WTC11 (cell line): Measurements from ENCODE around the gene CAB39. TPM values are rescaled to one million over a fixed set of nuclear protein-coding genes. Genes with fewer than 3 reads are reported as not detected.
A peak's percentile ranks its signal among the peaks of the same experiment; 100 is the strongest.

Experiments
- ATAC-seq: fragments of 200-7000 bp; cut with Tn5 transposase; 2 replicates; pipeline ENCODE4 v1.10.0; 2021; ENCODE audit warnings: mild to moderate bottlenecking, moderate library complexity
- CTCF ChIA-PET: fragments of 300-600 bp; sonication (Branson Sonifier 250); formaldehyde crosslinking; loops from one replicate; lab custom pipeline; 2021; ENCODE audit warnings: antibody characterized with exemption; lab: Charles Lee
- POLR2A ChIA-PET: fragments of 350-600 bp; sonication (Branson Sonifier 250); formaldehyde crosslinking; loops from one replicate; lab custom pipeline; 2021; ENCODE audit warnings: antibody characterized with exemption; lab: Charles Lee
- DNase-seq: peaks from one replicate; pipeline ENCODE4 v3.0.0; 2021; ENCODE audit warnings: low spot score
- H3K27ac Mint-ChIP-seq: 2 replicates; pipeline ENCODE4 v1.8.0; 2021; ENCODE audit warnings: mixed read lengths
- H3K27me3 Mint-ChIP-seq: 2 replicates; pipeline ENCODE4 v1.8.0; 2021; ENCODE audit warnings: low read depth, mild to moderate bottlenecking, moderate library complexity, mixed read lengths
- H3K36me3 Mint-ChIP-seq: 2 replicates; pipeline ENCODE4 v1.8.0; 2021; ENCODE audit warnings: mixed read lengths
- H3K4me1 Mint-ChIP-seq: 2 replicates; pipeline ENCODE4 v1.8.0; 2022; ENCODE audit warnings: mixed read lengths
- H3K4me3 Mint-ChIP-seq: 2 replicates; pipeline ENCODE4 v1.8.0; 2021; ENCODE audit warnings: mild to moderate bottlenecking, moderate library complexity, mixed read lengths
- H3K9me3 Mint-ChIP-seq: 2 replicates; pipeline ENCODE4 v1.8.0; 2021; ENCODE audit warnings: mixed read lengths
- CREB1 ChIP-seq: sonication (generic); formaldehyde crosslinking; IDR thresholded peaks from 2 replicates; pipeline ENCODE4 v1.8.0; 2023; ENCODE audit warnings: mild to moderate bottlenecking, missing genetic modification reagents
- GTF2I ChIP-seq: fragments of 250-450 bp; sonication (Bioruptor Pico); conservative IDR thresholded peaks from 2 replicates; pipeline ENCODE4 v1.4.0; 2021; ENCODE audit warnings: mild to moderate bottlenecking
- HMGA2 ChIP-seq: fragments of 250-450 bp; sonication (Bioruptor Pico); IDR thresholded peaks from 2 replicates; pipeline ENCODE4 v1.4.0; 2021; ENCODE audit warnings: mild to moderate bottlenecking, moderate library complexity
- MXD4 ChIP-seq: fragments of 250-450 bp; sonication (Bioruptor Pico); IDR thresholded peaks from 2 replicates; pipeline ENCODE4 v1.8.0; 2021; ENCODE audit warnings: mild to moderate bottlenecking, moderate library complexity, borderline replicate concordance
- NR1H2 ChIP-seq: sonication (generic); formaldehyde crosslinking; IDR thresholded peaks from 2 replicates; pipeline ENCODE4 v1.9.0; 2021; ENCODE audit warnings: mild to moderate bottlenecking, moderate library complexity, missing genetic modification reagents
- PRRX2 ChIP-seq: fragments of 250-450 bp; sonication (Bioruptor Pico); IDR thresholded peaks from 2 replicates; pipeline ENCODE4 v1.8.0; 2021; ENCODE audit warnings: mild to moderate bottlenecking
- RORB ChIP-seq: fragments of 250-450 bp; sonication (Bioruptor Pico); IDR thresholded peaks from 2 replicates; pipeline ENCODE4 v1.9.0; 2021; ENCODE audit warnings: mild to moderate bottlenecking
- TEAD1 ChIP-seq: sonication (generic); formaldehyde crosslinking; IDR thresholded peaks from 2 replicates; pipeline ENCODE4 v1.8.0; 2022; ENCODE audit warnings: mild to moderate bottlenecking, missing genetic modification reagents
- ZNF396 ChIP-seq: fragments of 250-450 bp; sonication (Bioruptor Pico); IDR thresholded peaks from 2 replicates; pipeline ENCODE4 v1.8.0; 2021; ENCODE audit warnings: mild to moderate bottlenecking, moderate library complexity, borderline replicate concordance
- total RNA-seq: library from RNA; stranded (reverse); gene quantifications from 3 replicates; pipeline ENCODE4 v1.2.3, GENCODE V29; 2021
- TF ChIP-seq, protein P1 (sequence below): sonication (generic); formaldehyde crosslinking; IDR thresholded peaks from 2 replicates; pipeline ENCODE4 v1.8.0; 2022; ENCODE audit warnings: mild to moderate bottlenecking, missing genetic modification reagents
- TF ChIP-seq, protein P2 (sequence below): sonication (generic); formaldehyde crosslinking; IDR thresholded peaks from 2 replicates; pipeline ENCODE4 v1.8.1; 2023; ENCODE audit warnings: mild to moderate bottlenecking, missing genetic modification reagents, borderline replicate concordance
- TF ChIP-seq, protein P3 (sequence below): fragments of 200-600 bp; IDR thresholded peaks from 2 replicates; pipeline ENCODE4 v1.8.0; 2022; ENCODE audit warnings: antibody characterized with exemption
- TF ChIP-seq, protein P4 (sequence below): sonication (generic); formaldehyde crosslinking; conservative IDR thresholded peaks from 2 replicates; pipeline ENCODE4 v1.8.1; 2023; ENCODE audit warnings: mild to moderate bottlenecking, low read depth, missing genetic modification reagents, moderate library complexity
- TF ChIP-seq, protein P5 (sequence below): sonication (generic); formaldehyde crosslinking; IDR thresholded peaks from 2 replicates; pipeline ENCODE4 v1.8.1; 2022; ENCODE audit warnings: low read depth, mild to moderate bottlenecking, moderate library complexity, missing genetic modification reagents, borderline replicate concordance
- TF ChIP-seq, protein P6 (sequence below): fragments of 250-450 bp; sonication (Bioruptor Pico); IDR thresholded peaks from 2 replicates; pipeline ENCODE4 v1.9.0; 2021; ENCODE audit warnings: mild to moderate bottlenecking, borderline replicate concordance
- TF ChIP-seq, protein P7 (sequence below): sonication (generic); formaldehyde crosslinking; conservative IDR thresholded peaks from 2 replicates; pipeline ENCODE4 v1.8.1; 2022; ENCODE audit warnings: mild to moderate bottlenecking, missing genetic modification reagents

CAB39 gene
- total RNA-seq, 1 experiment from 2014 or later, result 36.9 TPM

DNA sequence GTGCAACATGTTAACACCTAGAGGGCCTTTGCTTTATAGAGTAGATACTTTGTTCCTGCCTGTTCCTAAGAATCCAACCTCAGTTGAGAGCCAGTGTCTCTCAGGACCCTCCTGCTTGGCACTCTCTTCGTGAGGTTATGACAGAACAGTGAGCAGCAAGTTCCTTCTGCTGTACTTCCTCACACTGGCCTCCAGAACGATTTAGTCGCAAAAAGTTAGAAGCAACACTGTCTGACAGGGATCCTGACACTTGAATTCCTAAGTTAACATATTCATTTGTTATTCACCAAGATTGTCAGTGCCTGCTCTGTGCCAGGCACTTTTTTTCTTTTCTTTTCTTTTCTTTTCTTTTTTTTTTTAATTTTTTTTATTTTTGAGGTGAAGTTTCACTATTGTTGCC lies 95.1 kb downstream of the CAB39 start:
- no peak for DNase-seq
- Mint-ChIP-seq H3K36me3 (peaks cover 33% of the 10 kb centered on the region), H3K4me1 (peaks cover 8% of the 10 kb centered on the region), H3K9me3 (peaks cover 11% of the 10 kb centered on the region), H3K4me3 (no peak overlapping the region), H3K27ac (peak overlapping the region; percentile 79; the same call in 1 of the 2 replicates), H3K27me3 (no peaks in the 10 kb centered on the region)
- TF ChIP-seq, protein P1, sequence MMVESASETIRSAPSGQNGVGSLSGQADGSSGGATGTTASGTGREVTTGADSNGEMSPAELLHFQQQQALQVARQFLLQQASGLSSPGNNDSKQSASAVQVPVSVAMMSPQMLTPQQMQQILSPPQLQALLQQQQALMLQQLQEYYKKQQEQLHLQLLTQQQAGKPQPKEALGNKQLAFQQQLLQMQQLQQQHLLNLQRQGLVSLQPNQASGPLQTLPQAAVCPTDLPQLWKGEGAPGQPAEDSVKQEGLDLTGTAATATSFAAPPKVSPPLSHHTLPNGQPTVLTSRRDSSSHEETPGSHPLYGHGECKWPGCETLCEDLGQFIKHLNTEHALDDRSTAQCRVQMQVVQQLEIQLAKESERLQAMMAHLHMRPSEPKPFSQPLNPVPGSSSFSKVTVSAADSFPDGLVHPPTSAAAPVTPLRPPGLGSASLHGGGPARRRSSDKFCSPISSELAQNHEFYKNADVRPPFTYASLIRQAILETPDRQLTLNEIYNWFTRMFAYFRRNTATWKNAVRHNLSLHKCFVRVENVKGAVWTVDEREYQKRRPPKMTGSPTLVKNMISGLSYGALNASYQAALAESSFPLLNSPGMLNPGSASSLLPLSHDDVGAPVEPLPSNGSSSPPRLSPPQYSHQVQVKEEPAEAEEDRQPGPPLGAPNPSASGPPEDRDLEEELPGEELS (CRISPR knock-in tag), result no peak
- TF ChIP-seq, protein P2, sequence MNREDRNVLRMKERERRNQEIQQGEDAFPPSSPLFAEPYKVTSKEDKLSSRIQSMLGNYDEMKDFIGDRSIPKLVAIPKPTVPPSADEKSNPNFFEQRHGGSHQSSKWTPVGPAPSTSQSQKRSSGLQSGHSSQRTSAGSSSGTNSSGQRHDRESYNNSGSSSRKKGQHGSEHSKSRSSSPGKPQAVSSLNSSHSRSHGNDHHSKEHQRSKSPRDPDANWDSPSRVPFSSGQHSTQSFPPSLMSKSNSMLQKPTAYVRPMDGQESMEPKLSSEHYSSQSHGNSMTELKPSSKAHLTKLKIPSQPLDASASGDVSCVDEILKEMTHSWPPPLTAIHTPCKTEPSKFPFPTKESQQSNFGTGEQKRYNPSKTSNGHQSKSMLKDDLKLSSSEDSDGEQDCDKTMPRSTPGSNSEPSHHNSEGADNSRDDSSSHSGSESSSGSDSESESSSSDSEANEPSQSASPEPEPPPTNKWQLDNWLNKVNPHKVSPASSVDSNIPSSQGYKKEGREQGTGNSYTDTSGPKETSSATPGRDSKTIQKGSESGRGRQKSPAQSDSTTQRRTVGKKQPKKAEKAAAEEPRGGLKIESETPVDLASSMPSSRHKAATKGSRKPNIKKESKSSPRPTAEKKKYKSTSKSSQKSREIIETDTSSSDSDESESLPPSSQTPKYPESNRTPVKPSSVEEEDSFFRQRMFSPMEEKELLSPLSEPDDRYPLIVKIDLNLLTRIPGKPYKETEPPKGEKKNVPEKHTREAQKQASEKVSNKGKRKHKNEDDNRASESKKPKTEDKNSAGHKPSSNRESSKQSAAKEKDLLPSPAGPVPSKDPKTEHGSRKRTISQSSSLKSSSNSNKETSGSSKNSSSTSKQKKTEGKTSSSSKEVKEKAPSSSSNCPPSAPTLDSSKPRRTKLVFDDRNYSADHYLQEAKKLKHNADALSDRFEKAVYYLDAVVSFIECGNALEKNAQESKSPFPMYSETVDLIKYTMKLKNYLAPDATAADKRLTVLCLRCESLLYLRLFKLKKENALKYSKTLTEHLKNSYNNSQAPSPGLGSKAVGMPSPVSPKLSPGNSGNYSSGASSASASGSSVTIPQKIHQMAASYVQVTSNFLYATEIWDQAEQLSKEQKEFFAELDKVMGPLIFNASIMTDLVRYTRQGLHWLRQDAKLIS (CRISPR knock-in tag), result no peak
- TF ChIP-seq TEAD1 (CRISPR knock-in tag) (no peak), MXD4 (CRISPR knock-in tag) (no peak), HMGA2 (CRISPR knock-in tag) (no peak)
- TF ChIP-seq, protein P3, sequence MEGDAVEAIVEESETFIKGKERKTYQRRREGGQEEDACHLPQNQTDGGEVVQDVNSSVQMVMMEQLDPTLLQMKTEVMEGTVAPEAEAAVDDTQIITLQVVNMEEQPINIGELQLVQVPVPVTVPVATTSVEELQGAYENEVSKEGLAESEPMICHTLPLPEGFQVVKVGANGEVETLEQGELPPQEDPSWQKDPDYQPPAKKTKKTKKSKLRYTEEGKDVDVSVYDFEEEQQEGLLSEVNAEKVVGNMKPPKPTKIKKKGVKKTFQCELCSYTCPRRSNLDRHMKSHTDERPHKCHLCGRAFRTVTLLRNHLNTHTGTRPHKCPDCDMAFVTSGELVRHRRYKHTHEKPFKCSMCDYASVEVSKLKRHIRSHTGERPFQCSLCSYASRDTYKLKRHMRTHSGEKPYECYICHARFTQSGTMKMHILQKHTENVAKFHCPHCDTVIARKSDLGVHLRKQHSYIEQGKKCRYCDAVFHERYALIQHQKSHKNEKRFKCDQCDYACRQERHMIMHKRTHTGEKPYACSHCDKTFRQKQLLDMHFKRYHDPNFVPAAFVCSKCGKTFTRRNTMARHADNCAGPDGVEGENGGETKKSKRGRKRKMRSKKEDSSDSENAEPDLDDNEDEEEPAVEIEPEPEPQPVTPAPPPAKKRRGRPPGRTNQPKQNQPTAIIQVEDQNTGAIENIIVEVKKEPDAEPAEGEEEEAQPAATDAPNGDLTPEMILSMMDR, result no peak
- TF ChIP-seq, protein P4, sequence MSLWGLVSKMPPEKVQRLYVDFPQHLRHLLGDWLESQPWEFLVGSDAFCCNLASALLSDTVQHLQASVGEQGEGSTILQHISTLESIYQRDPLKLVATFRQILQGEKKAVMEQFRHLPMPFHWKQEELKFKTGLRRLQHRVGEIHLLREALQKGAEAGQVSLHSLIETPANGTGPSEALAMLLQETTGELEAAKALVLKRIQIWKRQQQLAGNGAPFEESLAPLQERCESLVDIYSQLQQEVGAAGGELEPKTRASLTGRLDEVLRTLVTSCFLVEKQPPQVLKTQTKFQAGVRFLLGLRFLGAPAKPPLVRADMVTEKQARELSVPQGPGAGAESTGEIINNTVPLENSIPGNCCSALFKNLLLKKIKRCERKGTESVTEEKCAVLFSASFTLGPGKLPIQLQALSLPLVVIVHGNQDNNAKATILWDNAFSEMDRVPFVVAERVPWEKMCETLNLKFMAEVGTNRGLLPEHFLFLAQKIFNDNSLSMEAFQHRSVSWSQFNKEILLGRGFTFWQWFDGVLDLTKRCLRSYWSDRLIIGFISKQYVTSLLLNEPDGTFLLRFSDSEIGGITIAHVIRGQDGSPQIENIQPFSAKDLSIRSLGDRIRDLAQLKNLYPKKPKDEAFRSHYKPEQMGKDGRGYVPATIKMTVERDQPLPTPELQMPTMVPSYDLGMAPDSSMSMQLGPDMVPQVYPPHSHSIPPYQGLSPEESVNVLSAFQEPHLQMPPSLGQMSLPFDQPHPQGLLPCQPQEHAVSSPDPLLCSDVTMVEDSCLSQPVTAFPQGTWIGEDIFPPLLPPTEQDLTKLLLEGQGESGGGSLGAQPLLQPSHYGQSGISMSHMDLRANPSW (CRISPR knock-in tag), result no peak
- no peak; the same call in 1 of the 2 replicates for ATAC-seq
- ChIA-PET POLR2A (no interaction called here), CTCF (no interaction called here)

DNA sequence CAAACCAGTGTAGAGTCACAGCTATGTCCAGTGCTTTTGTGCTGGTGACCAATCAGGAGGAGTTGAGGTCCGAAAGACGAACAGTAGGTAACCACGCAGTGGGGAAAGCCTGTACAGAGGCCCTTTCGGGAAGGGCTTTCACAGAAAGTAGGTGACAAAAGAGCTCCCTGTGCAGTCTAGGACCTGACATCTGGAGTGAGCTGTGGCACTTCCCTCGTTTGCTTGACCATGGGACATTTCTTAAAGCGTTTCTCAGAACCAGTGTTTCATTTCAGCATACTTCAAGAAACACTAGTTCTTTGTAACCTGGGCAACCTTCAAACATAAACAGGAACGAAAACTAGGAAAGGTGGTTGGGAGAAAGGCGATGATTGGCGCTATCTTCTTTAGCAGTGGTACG lies 96.4 kb downstream of the CAB39 start:
- CTCF ChIA-PET, result interaction anchor here (0.5 to 2.9 kb wide), 18 partner anchors 9 to 244 kb away, joined by 3 to 21 read pairs (median 4); no protein-coding TSS in a partner anchor
- TF ChIP-seq NR1H2 (CRISPR knock-in tag), result no peak
- TF ChIP-seq PRRX2 (CRISPR knock-in tag), result no peak
- TF ChIP-seq CREB1, result no peak
- no peak for TF ChIP-seq RORB
- TF ChIP-seq, protein P5, sequence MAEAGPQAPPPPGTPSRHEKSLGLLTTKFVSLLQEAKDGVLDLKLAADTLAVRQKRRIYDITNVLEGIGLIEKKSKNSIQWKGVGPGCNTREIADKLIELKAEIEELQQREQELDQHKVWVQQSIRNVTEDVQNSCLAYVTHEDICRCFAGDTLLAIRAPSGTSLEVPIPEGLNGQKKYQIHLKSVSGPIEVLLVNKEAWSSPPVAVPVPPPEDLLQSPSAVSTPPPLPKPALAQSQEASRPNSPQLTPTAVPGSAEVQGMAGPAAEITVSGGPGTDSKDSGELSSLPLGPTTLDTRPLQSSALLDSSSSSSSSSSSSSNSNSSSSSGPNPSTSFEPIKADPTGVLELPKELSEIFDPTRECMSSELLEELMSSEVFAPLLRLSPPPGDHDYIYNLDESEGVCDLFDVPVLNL (CRISPR knock-in tag), result no peak
- TF ChIP-seq, protein P6, sequence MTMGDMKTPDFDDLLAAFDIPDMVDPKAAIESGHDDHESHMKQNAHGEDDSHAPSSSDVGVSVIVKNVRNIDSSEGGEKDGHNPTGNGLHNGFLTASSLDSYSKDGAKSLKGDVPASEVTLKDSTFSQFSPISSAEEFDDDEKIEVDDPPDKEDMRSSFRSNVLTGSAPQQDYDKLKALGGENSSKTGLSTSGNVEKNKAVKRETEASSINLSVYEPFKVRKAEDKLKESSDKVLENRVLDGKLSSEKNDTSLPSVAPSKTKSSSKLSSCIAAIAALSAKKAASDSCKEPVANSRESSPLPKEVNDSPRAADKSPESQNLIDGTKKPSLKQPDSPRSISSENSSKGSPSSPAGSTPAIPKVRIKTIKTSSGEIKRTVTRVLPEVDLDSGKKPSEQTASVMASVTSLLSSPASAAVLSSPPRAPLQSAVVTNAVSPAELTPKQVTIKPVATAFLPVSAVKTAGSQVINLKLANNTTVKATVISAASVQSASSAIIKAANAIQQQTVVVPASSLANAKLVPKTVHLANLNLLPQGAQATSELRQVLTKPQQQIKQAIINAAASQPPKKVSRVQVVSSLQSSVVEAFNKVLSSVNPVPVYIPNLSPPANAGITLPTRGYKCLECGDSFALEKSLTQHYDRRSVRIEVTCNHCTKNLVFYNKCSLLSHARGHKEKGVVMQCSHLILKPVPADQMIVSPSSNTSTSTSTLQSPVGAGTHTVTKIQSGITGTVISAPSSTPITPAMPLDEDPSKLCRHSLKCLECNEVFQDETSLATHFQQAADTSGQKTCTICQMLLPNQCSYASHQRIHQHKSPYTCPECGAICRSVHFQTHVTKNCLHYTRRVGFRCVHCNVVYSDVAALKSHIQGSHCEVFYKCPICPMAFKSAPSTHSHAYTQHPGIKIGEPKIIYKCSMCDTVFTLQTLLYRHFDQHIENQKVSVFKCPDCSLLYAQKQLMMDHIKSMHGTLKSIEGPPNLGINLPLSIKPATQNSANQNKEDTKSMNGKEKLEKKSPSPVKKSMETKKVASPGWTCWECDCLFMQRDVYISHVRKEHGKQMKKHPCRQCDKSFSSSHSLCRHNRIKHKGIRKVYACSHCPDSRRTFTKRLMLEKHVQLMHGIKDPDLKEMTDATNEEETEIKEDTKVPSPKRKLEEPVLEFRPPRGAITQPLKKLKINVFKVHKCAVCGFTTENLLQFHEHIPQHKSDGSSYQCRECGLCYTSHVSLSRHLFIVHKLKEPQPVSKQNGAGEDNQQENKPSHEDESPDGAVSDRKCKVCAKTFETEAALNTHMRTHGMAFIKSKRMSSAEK (CRISPR knock-in tag), result no peak
- no peak for TF ChIP-seq ZNF396 (CRISPR knock-in tag)
- TF ChIP-seq, protein P7, sequence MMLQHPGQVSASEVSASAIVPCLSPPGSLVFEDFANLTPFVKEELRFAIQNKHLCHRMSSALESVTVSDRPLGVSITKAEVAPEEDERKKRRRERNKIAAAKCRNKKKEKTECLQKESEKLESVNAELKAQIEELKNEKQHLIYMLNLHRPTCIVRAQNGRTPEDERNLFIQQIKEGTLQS (CRISPR knock-in tag), result no peak
- TF ChIP-seq GTF2I, result no peak
- POLR2A ChIA-PET, result no interaction called here
- Mint-ChIP-seq H3K4me1 (peaks cover 8% of the 10 kb centered on the region), H3K27me3 (no peaks in the 10 kb centered on the region), H3K4me3 (no peak overlapping the region), H3K27ac (no peak overlapping the region), H3K9me3 (peaks cover 6% of the 10 kb centered on the region), H3K36me3 (peaks cover 20% of the 10 kb centered on the region)
- no peak for ATAC-seq
- DNase-seq, result no peak
